IPS-NIHi7 (cell line): ENCODE data around the gene LONP1.
"Not testable (repeated sequence)": the region's sequence is repeated elsewhere in the genome, so short reads cannot be mapped to it uniquely, and the experiment has no call there.

Experiments used
- DNase-seq: peaks from one replicate; pipeline ENCODE4 v3.0.0; 2012; ENCODE audit warnings: mixed read lengths; ENCODE audit errors: extremely low spot score

The LONP1 gene

GRCh38 chr19:5713228-5713627 lies 6.7 kb downstream of the LONP1 start:
- no peak for DNase-seq

DNA sequence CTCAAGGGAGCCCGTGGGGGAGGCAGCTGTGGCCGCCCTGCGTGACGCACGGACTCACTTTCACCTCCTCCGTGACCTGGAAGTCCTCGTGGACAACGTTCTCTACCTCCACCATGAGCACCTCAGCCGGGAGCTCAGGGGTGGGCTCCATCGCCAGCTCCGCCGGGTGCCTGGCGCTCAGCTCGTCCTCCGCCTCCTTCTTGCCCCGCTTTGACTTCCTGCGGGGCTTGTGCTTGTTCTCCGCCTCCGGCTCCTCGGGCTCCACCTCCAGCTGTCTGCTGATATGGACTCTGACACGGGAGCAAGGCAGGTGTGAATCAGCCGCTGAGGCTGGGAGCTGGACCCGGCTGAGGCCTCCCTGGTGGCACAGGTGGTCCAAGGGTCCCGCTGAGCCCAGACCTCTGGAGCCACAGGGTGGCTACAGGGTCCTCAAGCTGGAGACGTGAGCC lies 8.2 kb downstream of the LONP1 start:
- peak; percentile 6 for DNase-seq

- DNase-seq = no peak
These were observed 8.9 kb downstream of the LONP1 start for GRCh38 chr19:5711025-5711424.

GRCh38 chr19:5707576-5708575 lies 12.1 kb downstream of the LONP1 start:
- peak; percentile 11 for DNase-seq

DNA sequence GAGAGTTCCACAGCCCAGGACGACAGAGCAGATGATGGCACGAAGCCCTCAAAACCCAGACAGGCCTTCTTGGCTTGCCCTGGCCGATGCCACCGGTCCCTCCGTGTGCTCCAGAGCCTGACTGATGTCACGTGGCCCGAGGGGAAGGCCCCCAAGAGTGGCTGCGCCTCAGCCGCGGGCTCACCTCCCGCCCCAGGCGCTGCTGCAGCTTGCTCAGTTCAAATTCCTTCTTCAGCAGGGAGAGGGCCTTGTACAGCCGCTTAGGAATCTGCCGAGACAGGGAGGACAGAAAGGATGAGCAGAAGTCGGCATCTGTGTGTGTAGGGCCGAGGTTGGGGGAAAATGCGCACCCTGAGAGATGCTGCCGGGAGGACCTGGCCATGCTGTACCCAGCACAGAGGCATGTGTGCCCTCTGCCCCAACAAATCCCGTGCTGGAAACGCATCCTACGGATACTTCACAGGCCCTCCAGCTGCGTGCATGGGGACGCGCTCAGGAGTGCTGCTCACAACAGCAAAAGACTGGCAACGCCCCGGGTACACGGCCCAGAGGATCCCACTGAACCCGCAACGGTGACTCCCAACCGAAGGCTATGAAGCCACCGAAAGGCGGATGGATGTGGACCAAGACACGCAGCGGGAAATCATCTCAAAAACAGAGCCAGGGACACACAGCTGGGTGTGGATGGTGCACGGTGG lies 12.9 kb downstream of the LONP1 start:
- DNase-seq = peak; percentile 5

- DNase-seq = no peak
These were observed 14.4 kb downstream of the LONP1 start for GRCh38 chr19:5705552-5705951.

GRCh38 chr19:5703819-5704818 lies 15.8 kb downstream of the LONP1 start:
- no peak for DNase-seq

DNA sequence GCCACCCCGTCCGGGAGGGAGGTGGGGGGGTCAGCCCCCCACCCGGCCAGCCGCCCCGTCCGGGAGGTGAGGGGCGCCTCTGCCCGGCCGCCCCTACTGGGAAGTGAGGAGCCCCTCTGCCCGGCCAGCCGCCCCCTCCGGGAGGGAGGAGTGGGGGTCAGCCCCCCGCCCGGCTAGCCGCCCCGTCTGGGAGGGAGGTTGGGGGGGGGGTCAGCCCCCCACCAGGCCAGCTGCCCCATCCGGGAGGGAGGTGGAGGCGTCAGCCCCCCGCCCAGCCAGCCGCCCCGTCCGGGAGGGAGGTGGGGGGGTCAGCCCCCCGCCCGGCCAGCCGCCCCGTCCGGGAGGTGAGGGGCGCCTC lies 17.9 kb downstream of the LONP1 start:
- DNase-seq = not testable (repeated sequence)

GRCh38 chr19:5700455-5701092 lies 19.4 kb downstream of the LONP1 start:
- no peak for DNase-seq

DNA sequence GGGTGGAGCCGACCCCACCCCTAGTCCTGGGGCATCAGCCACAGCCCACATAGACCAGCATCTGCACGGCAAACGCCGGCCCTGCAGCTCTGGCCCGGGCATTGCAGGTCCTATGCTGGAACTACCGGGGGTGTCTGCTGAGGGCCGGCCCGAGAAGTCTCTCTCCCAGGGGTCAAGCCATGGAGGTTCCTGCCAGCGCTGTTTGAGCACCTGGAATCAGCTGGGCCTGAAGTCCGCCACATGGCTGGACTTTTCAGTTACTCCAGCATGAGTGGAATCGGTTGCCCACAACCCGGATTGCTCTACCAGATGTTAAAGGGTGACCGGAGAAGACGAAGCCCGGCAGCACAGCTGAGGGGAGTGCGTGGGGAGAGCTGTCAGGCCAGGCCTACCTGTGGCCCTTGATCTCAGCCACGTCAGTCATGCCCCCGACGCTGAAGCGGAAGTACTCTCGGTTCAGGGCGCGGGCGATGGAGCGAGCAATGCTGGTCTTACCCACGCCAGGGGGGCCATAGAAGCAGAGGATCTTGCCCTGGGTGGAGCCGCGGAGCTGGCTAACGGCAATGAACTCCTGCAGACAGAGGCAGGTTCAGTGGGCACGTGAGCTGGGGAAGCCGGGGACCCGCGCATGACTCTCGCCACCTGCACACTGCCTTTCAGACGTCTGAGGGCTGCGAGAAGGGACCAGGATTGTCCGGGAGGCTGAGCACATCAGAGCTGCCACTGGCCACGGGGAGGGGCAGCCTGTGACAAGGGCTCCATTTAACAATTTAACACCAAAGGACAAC lies 21.1 kb downstream of the LONP1 start:
- DNase-seq = no peak

DNA sequence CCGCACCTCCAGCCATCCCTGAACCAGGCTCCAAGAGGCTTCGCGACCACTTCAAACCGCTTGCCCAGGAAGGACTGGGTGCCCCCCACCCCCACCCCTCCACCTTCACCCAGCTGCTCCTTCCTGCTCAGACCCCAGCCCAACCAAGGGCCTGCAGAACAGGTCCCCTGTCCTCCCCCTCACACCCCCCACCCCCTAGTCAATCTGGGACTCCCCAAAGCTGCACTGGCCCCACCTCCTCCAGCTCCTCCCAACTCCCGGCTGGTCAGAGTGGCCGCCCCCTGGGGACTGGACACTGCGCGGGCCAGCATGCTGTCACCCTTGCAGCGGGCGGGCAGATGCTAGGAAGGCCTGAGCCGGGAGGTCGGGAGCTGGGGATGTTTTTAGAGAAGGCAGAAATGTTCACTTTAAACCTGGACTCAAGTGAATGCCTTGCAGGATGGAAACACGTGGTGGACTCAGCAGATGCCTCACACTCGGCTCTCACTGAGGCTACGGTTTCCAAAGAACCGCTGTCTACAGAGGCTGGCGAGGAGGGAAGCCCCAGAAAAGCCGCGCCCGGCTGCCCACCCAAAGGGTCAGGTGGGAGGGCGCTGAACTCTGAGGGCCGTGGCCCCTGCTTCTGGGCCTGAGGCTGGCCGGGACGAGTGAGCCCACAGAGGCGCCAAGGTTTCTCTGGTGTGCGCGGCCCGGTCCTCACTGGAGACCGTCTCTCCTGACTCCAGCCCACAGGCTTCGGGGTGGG lies 21.9 kb downstream of the LONP1 start:
- DNase-seq = no peak

GRCh38 chr19:5697022-5697889 lies 22.7 kb downstream of the LONP1 start:
- no peak for DNase-seq

- DNase-seq = no peak
These were observed 23.5 kb downstream of the LONP1 start for GRCh38 chr19:5696196-5697021.

DNA sequence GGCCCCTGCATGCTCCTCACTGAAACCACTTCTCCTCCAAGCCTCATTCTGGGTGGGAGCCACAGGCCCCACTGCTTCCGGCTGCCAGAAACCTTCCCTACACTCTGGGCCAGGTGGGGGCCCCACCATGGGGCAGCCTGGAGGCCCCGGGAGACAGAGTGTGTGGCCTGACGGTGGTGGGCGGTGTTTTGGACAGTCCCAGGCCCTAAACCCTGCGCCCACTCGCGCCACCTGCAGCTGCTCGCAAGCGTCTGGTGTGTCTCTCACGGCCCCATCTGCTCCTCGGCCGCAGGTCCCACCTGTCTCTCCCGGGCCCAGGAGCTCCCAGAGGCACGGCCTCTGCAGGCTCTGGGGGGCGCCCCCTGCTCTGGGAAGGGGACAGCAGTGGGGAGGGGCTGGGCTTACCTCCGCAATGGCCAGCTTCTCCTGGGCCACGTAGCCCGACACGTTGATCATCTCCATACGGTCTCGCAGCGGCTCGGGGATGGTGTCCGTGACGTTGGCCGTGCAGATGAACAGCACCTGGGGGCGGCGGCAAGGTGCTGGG lies 24.2 kb downstream of the LONP1 start:
- no peak for DNase-seq

DNA sequence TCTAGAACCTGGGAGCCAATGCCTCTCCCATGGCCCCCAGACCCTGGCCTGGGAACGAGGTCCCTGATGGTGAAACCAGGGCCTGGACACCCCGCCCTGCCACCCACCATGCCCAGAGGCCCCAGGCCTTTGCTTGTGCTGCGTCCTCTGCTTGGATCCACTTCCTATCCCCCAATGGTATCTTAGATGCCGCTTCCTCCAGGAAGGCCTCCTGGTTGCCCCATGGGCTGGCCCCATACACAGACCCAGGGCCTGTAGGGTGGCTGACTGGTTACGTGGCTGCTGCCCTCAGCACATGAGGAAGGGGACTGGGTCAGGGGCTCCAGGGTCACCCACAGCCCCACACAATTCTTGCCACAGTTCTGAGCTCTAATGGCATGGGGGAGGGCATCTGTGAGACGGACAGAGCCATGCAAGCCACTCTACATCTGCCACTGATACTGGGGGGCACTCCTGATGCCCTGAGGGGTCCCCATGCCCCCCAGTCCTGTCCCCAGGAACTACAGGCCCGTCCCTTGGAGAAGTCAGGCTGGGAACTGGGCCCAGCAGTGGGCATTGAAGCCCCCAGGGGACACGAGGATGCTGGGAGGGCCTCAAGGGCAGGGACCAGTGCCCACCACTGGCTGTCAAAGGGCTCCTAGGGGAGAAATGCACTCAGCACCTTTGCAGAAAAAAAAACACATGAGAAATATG lies 24.8 kb downstream of the LONP1 start:
- no peak for DNase-seq

GRCh38 chr19:5694167-5694955 lies 25.6 kb downstream of the LONP1 start:
- no peak for DNase-seq
